Measurements from ENCODE around the gene CFAP61. TPM values are rescaled to one million over a fixed set of nuclear protein-coding genes. Genes with fewer than 3 reads are reported as not detected.

The CFAP61 gene
- total RNA-seq, 6 donors from 2014 or later: 0.37 to 14.3 (median 6.1) TPM

GRCh38 chr20:20373091-20373571 is 320.8 kb downstream of the CFAP61 start:
- no peak for TF ChIP-seq CTCF (IDR thresholded peaks at IDR 0.05)
- TF ChIP-seq EP300 (IDR thresholded peaks at IDR 0.05): no peak
- TF ChIP-seq POLR2AphosphoS5 (IDR thresholded peaks at IDR 0.05): no peak
- no peak for TF ChIP-seq POLR2A (IDR thresholded peaks at IDR 0.05)
- peak; percentile 27 to 35 for ATAC-seq (ENCODE audit: low FRiP score in 2 of 2)
- Histone ChIP-seq H3K4me3 (no peak overlapping the region), H3K27me3 (peaks cover 0 to 34% (median 19%) of the 10 kb centered on the region in 4 donors), H3K9me3 (no peaks in the 10 kb centered on the region), H3K4me1 (peaks cover 11 to 20% (median 13%) of the 10 kb centered on the region in 4 donors), H3K27ac (no peak overlapping the region), H3K36me3 (no peaks in the 10 kb centered on the region)
- WGBS, 2 donors: 48 to 65% methylated on average over 3 to 17 of the region's 17 CpGs
- peak in 1 of 2 donors; percentile 15 for DNase-seq

GRCh38 chr20:20375862-20376261 is 323.5 kb downstream of the CFAP61 start:
- peaks cover 0 to 10% (median 5%) of the 10 kb centered on the region in 4 donors for H3K27me3 ChIP-seq

GRCh38 chr20:20386192-20386591 is 333.9 kb downstream of the CFAP61 start:
- TF ChIP-seq EP300 (IDR thresholded peaks at IDR 0.05): no peak
- no peak for TF ChIP-seq POLR2AphosphoS5 (IDR thresholded peaks at IDR 0.05)
- no peak for TF ChIP-seq POLR2A (IDR thresholded peaks at IDR 0.05)
- TF ChIP-seq CTCF (IDR thresholded peaks at IDR 0.05): no peak
- H3K27me3 ChIP-seq: no peaks in the 10 kb centered on the region
- no peak overlapping the region for H3K27ac ChIP-seq
- WGBS, 2 donors: 58 to 62% methylated on average over 9 of the region's 9 CpGs
- ATAC-seq (ENCODE audit: low FRiP score in 2 of 2): no peak
- DNase-seq: no peak
- no peaks in the 10 kb centered on the region for H3K4me1 ChIP-seq
- H3K9me3 ChIP-seq: no peaks in the 10 kb centered on the region
- H3K4me3 ChIP-seq: no peak overlapping the region
- H3K36me3 ChIP-seq: peaks cover 0 to 21% (median 10%) of the 10 kb centered on the region in 4 donors

More at GRCh38 chr20:20375862-20376261, 323.5 kb downstream of the CFAP61 start:
- ATAC-seq (ENCODE audit: low FRiP score in 2 of 2) (no peak), DNase-seq (no peak)
- TF ChIP-seq POLR2AphosphoS5 (IDR thresholded peaks at IDR 0.05): no peak
- TF ChIP-seq POLR2A (IDR thresholded peaks at IDR 0.05): no peak
- no peak for TF ChIP-seq CTCF (IDR thresholded peaks at IDR 0.05)
- no peak for TF ChIP-seq EP300 (IDR thresholded peaks at IDR 0.05)
- WGBS, 2 donors: 42 to 43% methylated on average over 8 of the region's 8 CpGs
- H3K4me1 ChIP-seq: no peaks in the 10 kb centered on the region
- no peaks in the 10 kb centered on the region for H3K36me3 ChIP-seq
- H3K9me3 ChIP-seq: no peaks in the 10 kb centered on the region
- H3K27ac ChIP-seq: no peak overlapping the region
- H3K4me3 ChIP-seq: no peak overlapping the region

- 93 to 97% methylated on average over 9 of the region's 9 CpGs for WGBS, 2 donors
These were observed 338.1 kb downstream of the CFAP61 start for GRCh38 chr20:20390393-20390792.

GRCh38 chr20:20391115-20391514 is 338.8 kb downstream of the CFAP61 start:
- Histone ChIP-seq H3K4me3 (no peak overlapping the region), H3K27me3 (no peaks in the 10 kb centered on the region), H3K27ac (no peak overlapping the region), H3K9me3 (no peaks in the 10 kb centered on the region), H3K36me3 (peaks cover 0 to 68% (median 42%) of the 10 kb centered on the region in 4 donors), H3K4me1 (no peaks in the 10 kb centered on the region)
- DNase-seq: no peak
- ATAC-seq (ENCODE audit: low FRiP score in 2 of 2): no peak
- no peak for TF ChIP-seq EP300 (IDR thresholded peaks at IDR 0.05)
- WGBS, 2 donors: 85 to 90% methylated on average over 2 to 4 of the region's 4 CpGs

More at GRCh38 chr20:20390393-20390792, 338.1 kb downstream of the CFAP61 start:
- Histone ChIP-seq H3K4me1 (no peaks in the 10 kb centered on the region), H3K27me3 (no peaks in the 10 kb centered on the region), H3K9me3 (no peaks in the 10 kb centered on the region), H3K27ac (no peak overlapping the region), H3K36me3 (peaks cover 0 to 61% (median 37%) of the 10 kb centered on the region in 4 donors), H3K4me3 (no peak overlapping the region)
- DNase-seq (no peak), ATAC-seq (ENCODE audit: low FRiP score in 2 of 2) (no peak)
- TF ChIP-seq EP300 (IDR thresholded peaks at IDR 0.05): no peak

- peaks cover 0 to 74% (median 47%) of the 10 kb centered on the region in 4 donors for H3K36me3 ChIP-seq
- 93 to 94% methylated on average over 5 to 13 of the region's 13 CpGs for WGBS, 2 donors
These were observed 339.4 kb downstream of the CFAP61 start for GRCh38 chr20:20391766-20392165.

More at GRCh38 chr20:20391766-20392165, 339.4 kb downstream of the CFAP61 start:
- H3K9me3 ChIP-seq: no peaks in the 10 kb centered on the region
- no peak for ATAC-seq (ENCODE audit: low FRiP score in 2 of 2)
- H3K27ac ChIP-seq: no peak overlapping the region
- DNase-seq: peak in 1 of 2 donors; percentile 39
- TF ChIP-seq POLR2AphosphoS5 (IDR thresholded peaks at IDR 0.05) (no peak), POLR2A (IDR thresholded peaks at IDR 0.05) (no peak), CTCF (IDR thresholded peaks at IDR 0.05) (no peak), EP300 (IDR thresholded peaks at IDR 0.05) (no peak)
- no peaks in the 10 kb centered on the region for H3K27me3 ChIP-seq
- H3K4me3 ChIP-seq: no peak overlapping the region
- H3K4me1 ChIP-seq: no peaks in the 10 kb centered on the region
